ENCODE measurements around the gene NFKBIE.

NFKBIE gene

DNA sequence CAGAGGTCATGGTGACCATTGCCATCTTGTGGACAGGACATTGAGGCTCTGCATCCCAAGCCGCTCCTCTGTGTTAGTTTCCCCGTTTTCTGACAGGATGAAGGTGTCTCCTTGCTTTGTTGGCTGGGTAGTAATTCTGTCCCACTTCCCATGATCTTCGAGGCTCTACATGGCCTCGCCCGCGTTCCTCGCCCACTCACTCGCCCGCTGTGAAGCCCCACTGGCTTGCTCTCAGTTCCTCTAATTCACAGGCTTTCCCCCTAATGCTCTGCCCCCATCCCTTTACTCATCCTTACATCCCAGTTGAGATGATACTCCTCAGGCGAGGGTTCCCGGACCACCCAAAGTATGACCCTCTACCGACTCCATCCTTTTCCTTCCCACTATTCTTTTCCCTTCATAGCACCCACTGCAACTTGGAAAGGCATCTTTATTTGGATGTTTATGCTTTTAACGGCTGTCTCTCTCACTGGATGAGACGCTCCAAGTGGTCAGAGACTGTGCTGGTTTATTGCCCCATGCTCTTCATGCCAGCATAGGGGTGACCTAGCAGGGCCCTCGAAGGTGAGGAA lies 7.5 kb downstream of the NFKBIE start:
- no peak for DNase-seq (ENCODE audit: low read depth)

DNA sequence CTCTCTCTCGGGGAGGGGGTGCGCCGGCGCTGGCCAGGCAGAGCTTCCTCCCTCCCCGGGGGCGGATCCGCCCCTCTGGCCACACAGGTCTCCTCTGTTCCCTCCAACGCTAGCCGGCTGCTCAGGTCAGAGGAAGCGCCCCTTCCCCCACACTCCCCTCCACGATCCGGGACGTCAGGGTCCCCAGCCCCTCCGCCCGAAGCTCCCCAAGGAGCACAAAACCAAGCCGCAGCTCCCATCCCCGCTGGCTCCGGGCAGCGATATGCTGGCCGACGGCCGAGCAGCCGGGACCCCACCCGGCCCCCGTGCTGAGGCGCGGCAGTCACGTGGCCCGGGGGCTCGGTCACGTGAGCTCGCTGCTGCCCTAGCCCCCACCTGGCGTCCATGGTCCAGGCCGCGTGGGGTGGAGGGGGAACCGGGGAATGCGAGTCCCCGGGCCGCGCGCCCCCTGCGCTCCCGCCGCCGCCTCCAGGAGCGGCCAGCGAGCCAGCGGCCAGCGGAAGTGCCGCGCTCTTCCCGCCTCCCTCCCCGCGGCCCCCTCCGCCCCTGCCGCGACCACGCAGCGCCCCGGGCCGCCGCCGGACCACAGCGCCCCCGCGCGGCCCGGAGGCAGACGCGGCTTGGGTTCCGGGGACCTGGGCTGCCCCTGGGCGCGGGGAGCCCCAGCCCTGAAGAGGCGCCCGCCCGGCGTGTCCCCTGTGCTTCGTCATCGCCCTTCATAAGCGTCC lies 8.2 kb downstream of the NFKBIE start, which contains the start of gene SLC35B2:
Gene SLC35B2, minus strand, starts transcription at position 504 of the 728 bp plus-strand sequence. Its CDS starts 118 bp downstream, at position 386.
- peak within 1 kb of the TSS; percentile 59 for H3K4me3 ChIP-seq (ENCODE audit: low read length)
- DNase-seq (ENCODE audit: low read depth), result peak; percentile 62
- TF ChIP-seq CTCF (IDR thresholded peaks at IDR 0.05; ENCODE audit: insufficient read depth, low read depth, low read length, missing control alignments), result peak; percentile 26

More for the DNA sequence above, 7.5 kb downstream of the NFKBIE start:
- TF ChIP-seq CTCF (IDR thresholded peaks at IDR 0.05; ENCODE audit: insufficient read depth, low read depth, low read length, missing control alignments), result no peak
- peak overlapping the region; percentile 36 for H3K4me3 ChIP-seq (ENCODE audit: low read length)

DNA sequence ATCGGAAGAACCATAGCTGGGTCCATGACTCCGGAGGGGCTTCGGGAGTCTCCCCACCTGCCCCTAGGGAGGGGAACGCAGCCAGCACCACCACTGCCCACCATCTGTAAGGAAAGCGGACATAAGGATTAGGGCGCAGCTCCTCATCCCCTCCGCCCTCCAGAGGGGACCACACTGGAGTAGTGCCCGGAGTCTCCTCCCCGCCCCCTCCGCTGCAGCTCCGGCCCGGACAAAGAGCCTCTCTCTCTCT lies 8.7 kb downstream of the NFKBIE start:
- DNase-seq (ENCODE audit: low read depth), result no peak
- peak overlapping the region; percentile 59 for H3K4me3 ChIP-seq (ENCODE audit: low read length)
- TF ChIP-seq CTCF (IDR thresholded peaks at IDR 0.05; ENCODE audit: insufficient read depth, low read depth, low read length, missing control alignments), result no peak

DNA sequence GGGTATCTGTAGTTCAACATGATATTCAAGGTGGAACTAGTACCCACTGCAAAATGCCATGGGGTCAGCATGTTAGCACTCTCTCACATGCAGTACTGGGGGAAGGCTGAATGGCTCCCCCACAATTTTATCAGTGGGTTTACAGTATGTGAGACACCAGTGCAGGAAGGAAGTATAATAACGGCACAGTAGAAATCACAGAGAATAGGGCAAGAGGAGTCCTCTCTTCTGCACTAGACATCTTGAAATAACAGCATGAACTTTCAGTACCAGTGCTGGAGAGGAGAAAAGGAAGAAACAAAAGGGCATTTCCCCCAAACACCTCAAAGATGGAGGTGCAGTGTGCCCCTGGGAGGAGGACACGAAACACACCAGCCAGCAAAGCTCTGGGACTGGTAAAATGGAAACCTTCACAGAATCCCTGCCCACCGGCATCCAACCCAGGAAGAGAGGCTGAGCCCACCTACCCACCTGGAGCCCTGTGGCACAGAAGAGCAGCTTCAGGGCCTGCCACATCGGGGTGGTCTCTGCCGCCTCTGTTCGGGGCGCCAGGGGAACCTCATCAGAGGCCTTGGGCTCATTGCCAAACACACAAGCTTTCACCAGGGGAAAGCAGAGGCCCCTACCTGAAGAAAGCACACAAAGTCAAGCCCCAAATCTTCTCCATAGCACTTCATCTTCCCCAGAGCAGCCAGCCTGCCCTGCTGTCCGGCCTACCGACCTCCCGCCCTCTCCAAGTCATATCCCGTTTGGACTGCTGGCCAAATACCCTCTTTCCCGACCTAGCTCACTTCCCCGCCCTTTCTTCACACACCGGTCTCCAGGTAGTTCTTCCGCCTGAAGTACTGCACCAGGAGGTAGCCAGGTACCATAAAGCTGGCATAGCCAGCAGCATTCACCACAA lies 9.2 kb downstream of the NFKBIE start:
- peak overlapping the region; percentile 59 for H3K4me3 ChIP-seq (ENCODE audit: low read length)
- no peak for TF ChIP-seq CTCF (IDR thresholded peaks at IDR 0.05; ENCODE audit: insufficient read depth, low read depth, low read length, missing control alignments)
- DNase-seq (ENCODE audit: low read depth), result no peak

DNA sequence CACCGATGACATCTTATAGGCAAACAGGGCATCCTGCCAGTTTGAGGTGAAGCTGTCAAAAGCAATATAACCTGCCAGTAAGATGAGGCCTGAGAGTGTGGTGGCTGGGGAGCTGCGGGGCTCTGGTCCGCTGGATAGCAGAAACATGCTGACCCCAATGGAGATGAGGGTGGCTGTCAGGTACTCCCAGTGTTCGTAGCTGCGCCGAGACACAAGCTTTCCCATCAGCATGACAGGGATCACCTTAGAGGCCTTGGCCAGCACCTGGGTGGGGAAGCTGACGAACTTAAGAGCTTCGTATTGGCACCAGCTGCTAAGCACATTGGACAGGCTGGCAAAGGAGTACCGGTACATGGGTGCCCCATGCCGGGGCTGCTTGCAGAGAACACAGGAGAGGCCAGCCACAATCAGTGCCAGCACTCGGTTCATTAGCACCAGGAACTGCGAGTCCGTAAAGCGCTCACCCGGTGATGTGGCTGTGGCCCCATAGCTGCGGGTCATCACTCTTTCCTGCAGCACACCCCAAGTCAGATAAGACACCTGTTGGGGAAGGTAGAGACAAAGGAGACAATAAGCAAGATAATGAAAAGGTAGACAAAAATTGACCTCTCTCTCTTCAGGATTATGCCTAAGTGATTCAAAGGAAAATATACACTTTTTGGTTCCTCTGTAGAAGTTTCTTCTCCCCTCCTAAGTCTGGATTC lies 10.1 kb downstream of the NFKBIE start:
- no peak for TF ChIP-seq CTCF (IDR thresholded peaks at IDR 0.05; ENCODE audit: insufficient read depth, low read depth, low read length, missing control alignments)
- no peak overlapping the region for H3K4me3 ChIP-seq (ENCODE audit: low read length)
- no peak for DNase-seq (ENCODE audit: low read depth)

- no peak for TF ChIP-seq CTCF (IDR thresholded peaks at IDR 0.05; ENCODE audit: insufficient read depth, low read depth, low read length, missing control alignments)
- H3K4me3 ChIP-seq (ENCODE audit: low read length), result no peak overlapping the region
- DNase-seq (ENCODE audit: low read depth), result no peak
Observed at GRCh38 chr6:44254191-44255104, 10.9 kb downstream of the NFKBIE start.
